H1 (cell line): ENCODE measurements around the gene ETV2. TPM values are rescaled to one million over a fixed set of nuclear protein-coding genes. Genes with fewer than 3 reads are reported as not detected.
A peak's percentile ranks its signal among the peaks of the same experiment; 100 is the strongest.

Experiments
- CTCF ChIA-PET: fragments of 300-600 bp; sonication (Branson Sonifier 250); formaldehyde crosslinking; loops from one replicate; lab custom pipeline; 2021; ENCODE audit not compliant: partially characterized antibody; lab: Charles Lee
- POLR2A ChIA-PET: fragments of 300-600 bp; sonication (Branson Sonifier 250); formaldehyde crosslinking; loops from one replicate; lab custom pipeline; 2021; ENCODE audit warnings: inconsistent platforms; ENCODE audit not compliant: partially characterized antibody; lab: Charles Lee
- DNase-seq, 2 experiments: peaks; one replicate each; pipeline versions ENCODE4 v3.0.0 to v3.0.0-alpha.2; 2010 to 2022; ENCODE audit warnings: low spot score in 2 of 2, low read depth in 1 of 2, mixed read lengths in 1 of 2
- FAIRE-seq: peaks from 2 replicates; lab custom pipeline; 2011; peaks lifted over from hg19 to GRCh38; lab: Jason Lieb, UNC
- H2AFZ ChIP-seq: 2 replicates; pipeline ENCODE4 v1.8.1; 2012; ENCODE audit warnings: low read length, inconsistent platforms
- H2AK5ac ChIP-seq: 2 replicates; pipeline ENCODE4 v1.6.1; 2013; ENCODE audit warnings: low read depth, low read length
- H2BK120ac ChIP-seq: replicated peaks from 2 replicates; pipeline ENCODE3; 2013; ENCODE audit warnings: low read depth, low read length, inconsistent platforms
- H2BK12ac ChIP-seq: 2 replicates; pipeline ENCODE4 v1.6.1; 2013; ENCODE audit warnings: low read depth, low read length
- H2BK15ac ChIP-seq: 2 replicates; pipeline ENCODE4 v1.6.1; 2013; ENCODE audit warnings: low read length
- H2BK20ac ChIP-seq: 2 replicates; pipeline ENCODE4 v1.6.1; 2013; ENCODE audit warnings: low read length
- H2BK5ac ChIP-seq: 2 replicates; pipeline ENCODE4 v1.6.1; 2013; ENCODE audit warnings: low read depth, low read length
- H3K14ac ChIP-seq: 2 replicates; pipeline ENCODE4 v1.6.1; 2013; ENCODE audit warnings: inconsistent platforms; ENCODE audit not compliant: insufficient read length
- H3K18ac ChIP-seq: 2 replicates; pipeline ENCODE4 v1.6.1; 2013; ENCODE audit warnings: low read length; ENCODE audit errors: extremely low read depth
- H3K23ac ChIP-seq: 2 replicates; pipeline ENCODE4 v1.6.1; 2013; ENCODE audit warnings: inconsistent platforms; ENCODE audit not compliant: insufficient read length
- H3K23me2 ChIP-seq: 2 replicates; pipeline ENCODE4 v1.6.1; 2013; ENCODE audit warnings: low read depth, low read length
- H3K27ac ChIP-seq: 2 replicates; pipeline ENCODE4 v1.6.1; 2011; ENCODE audit warnings: low read depth, low read length, inconsistent platforms
- H3K27me3 ChIP-seq, 4 experiments: replicated peaks in 1 of 4; 1 replicate in 1 of 4; 2 replicates in 3 of 4; pipeline versions ENCODE4 v1.6.1 to v1.8.1; 2011 to 2013; ENCODE audit warnings: low read length in 3 of 4, mild to moderate bottlenecking in 3 of 4, inconsistent platforms in 2 of 4, mixed read lengths in 2 of 4, moderate library complexity in 1 of 4; ENCODE audit not compliant: control insufficient read depth in 3 of 4, insufficient read depth in 3 of 4; ENCODE audit errors: extremely low read depth in 1 of 4
- H3K36me3 ChIP-seq, 4 experiments: 2 replicates each; pipeline versions ENCODE4 v1.6.1 to v1.8.1; 2011 to 2013; ENCODE audit warnings: mild to moderate bottlenecking in 4 of 4, low read length in 3 of 4, moderate library complexity in 2 of 4, control low read depth in 1 of 4, inconsistent platforms in 1 of 4; ENCODE audit not compliant: insufficient read depth in 4 of 4, control insufficient read depth in 2 of 4
- H3K4ac ChIP-seq: replicated peaks from 2 replicates; pipeline ENCODE3; 2013; ENCODE audit warnings: low read length, low read depth, mixed read lengths, inconsistent platforms; ENCODE audit not compliant: insufficient read length
- H3K4me1 ChIP-seq, 4 experiments: replicated peaks in 1 of 4; 1 replicate in 1 of 4; 2 replicates in 3 of 4; pipeline versions ENCODE4 v1.6.1 to v1.8.1; 2011 to 2013; ENCODE audit warnings: low read length in 3 of 4, inconsistent platforms in 2 of 4, mixed read lengths in 1 of 4; ENCODE audit not compliant: insufficient read depth in 4 of 4, control insufficient read depth in 3 of 4
- H3K4me2 ChIP-seq, 2 experiments: 2 replicates each; pipeline versions ENCODE4 v1.6.1 to v1.8.1; 2011 to 2013; ENCODE audit warnings: low read depth in 2 of 2, low read length in 2 of 2, control low read depth in 1 of 2, inconsistent platforms in 1 of 2, mild to moderate bottlenecking in 1 of 2; ENCODE audit not compliant: insufficient read depth in 1 of 2
- H3K4me3 ChIP-seq, 4 experiments: fragments of 200-600, 300-600 bp in 1 of 4; sonication (generic), shearing (Covaris generic), sonication (Bioruptor Twin) in 1 of 4; 2 replicates each; pipeline versions ENCODE4 v1.5.1 to v1.8.1; 2011 to 2016; ENCODE audit warnings: low read length in 4 of 4, low read depth in 3 of 4, control low read depth in 2 of 4, inconsistent platforms in 2 of 4, mild to moderate bottlenecking in 2 of 4, mixed read lengths in 1 of 4, moderate library complexity in 1 of 4; ENCODE audit not compliant: insufficient read depth in 2 of 4; ENCODE audit errors: extremely low read depth in 1 of 4
- H3K56ac ChIP-seq: replicated peaks from 2 replicates; pipeline ENCODE3; 2013; ENCODE audit warnings: low read depth, mild to moderate bottlenecking, mixed read lengths, low read length, inconsistent platforms; ENCODE audit not compliant: insufficient read length
- H3K79me1 ChIP-seq: 2 replicates; pipeline ENCODE4 v1.6.1; 2013; ENCODE audit warnings: low read depth, low read length, control low read depth
- H3K79me2 ChIP-seq, 2 experiments: 2 replicates each; pipeline versions ENCODE4 v1.6.1 to v1.8.1; 2012 to 2013; ENCODE audit warnings: low read length in 2 of 2, mild to moderate bottlenecking in 2 of 2, inconsistent platforms in 1 of 2; ENCODE audit not compliant: insufficient read depth in 2 of 2, control insufficient read depth in 1 of 2
- H3K9ac ChIP-seq, 4 experiments: replicated peaks in 1 of 4; 1 replicate in 1 of 4; 2 replicates in 3 of 4; pipeline versions ENCODE4 v1.6.1 to v1.8.1; 2011 to 2013; ENCODE audit warnings: low read depth in 3 of 4, low read length in 3 of 4, control low read depth in 2 of 4, mild to moderate bottlenecking in 2 of 4, moderate library complexity in 2 of 4, inconsistent platforms in 1 of 4; ENCODE audit errors: extremely low read depth in 1 of 4
- H3K9me3 ChIP-seq, 2 experiments: 2 replicates each; pipeline versions ENCODE4 v1.6.1 to v1.8.1; 2012 to 2013; ENCODE audit warnings: mild to moderate bottlenecking in 2 of 2, moderate library complexity in 2 of 2, control low read depth in 1 of 2, inconsistent platforms in 1 of 2, low read depth in 1 of 2, low read length in 1 of 2, mixed read lengths in 1 of 2; ENCODE audit not compliant: insufficient read depth in 2 of 2
- H4K20me1 ChIP-seq, 2 experiments: replicated peaks in 1 of 2; 2 replicates each; pipeline versions ENCODE3 to v1.8.1; 2011 to 2013; ENCODE audit warnings: inconsistent platforms in 2 of 2, low read length in 2 of 2, mild to moderate bottlenecking in 1 of 2; ENCODE audit not compliant: insufficient read depth in 2 of 2, control insufficient read depth in 1 of 2
- H4K5ac ChIP-seq: 2 replicates; pipeline ENCODE4 v1.6.1; 2013; ENCODE audit warnings: low read length, low read depth, mixed read lengths, inconsistent platforms; ENCODE audit not compliant: insufficient read length
- H4K8ac ChIP-seq: 2 replicates; pipeline ENCODE4 v1.8.0; 2013; ENCODE audit warnings: mild to moderate bottlenecking, moderate library complexity, low read length, inconsistent platforms; ENCODE audit not compliant: insufficient read depth; ENCODE audit errors: extremely low read depth
- H4K91ac ChIP-seq: replicated peaks from 2 replicates; pipeline ENCODE3; 2013; ENCODE audit warnings: low read length, mixed read lengths, inconsistent platforms; ENCODE audit not compliant: insufficient read length
- CTBP2 ChIP-seq: IDR thresholded peaks from 2 replicates; pipeline ENCODE4 v1.7.0; 2011; ENCODE audit warnings: borderline replicate concordance, mild to moderate bottlenecking, moderate library complexity, mixed read lengths, low read length; ENCODE audit not compliant: insufficient read depth, insufficient read length
- FOSL1 ChIP-seq: IDR thresholded peaks from 2 replicates; pipeline ENCODE4 v1.6.1; 2011; ENCODE audit warnings: mild to moderate bottlenecking, low read depth, low read length, moderate library complexity; ENCODE audit not compliant: insufficient read depth
- KDM4A ChIP-seq: IDR thresholded peaks from one replicate; pipeline ENCODE4 v1.7.1; 2012; ENCODE audit warnings: low read depth, mild to moderate bottlenecking, moderate library complexity, low read length, inconsistent platforms; ENCODE audit not compliant: severe bottlenecking
- KDM5A ChIP-seq: fragments of 200-600 bp; IDR thresholded peaks from 2 replicates; pipeline ENCODE4 v1.7.1; 2012; ENCODE audit warnings: mild to moderate bottlenecking, low read length, inconsistent platforms, mixed read lengths
- SP2 ChIP-seq: IDR thresholded peaks from 2 replicates; pipeline ENCODE4 v1.6.1; 2012; ENCODE audit warnings: mild to moderate bottlenecking, low read length, inconsistent platforms
- SRF ChIP-seq: IDR thresholded peaks from 2 replicates; pipeline ENCODE4 v1.6.1; 2011; ENCODE audit warnings: mild to moderate bottlenecking, low read depth, low read length, moderate library complexity
- TCF12 ChIP-seq: IDR thresholded peaks from 2 replicates; pipeline ENCODE4 v1.6.1; 2011; ENCODE audit warnings: low read depth, mild to moderate bottlenecking, low read length
- TEAD4 ChIP-seq: IDR thresholded peaks from 2 replicates; pipeline ENCODE4 v1.6.1; 2012; ENCODE audit warnings: low read depth, low read length, inconsistent platforms, mixed read lengths
- USF2 ChIP-seq: IDR thresholded peaks from 2 replicates; pipeline ENCODE4 v1.6.1; 2011; ENCODE audit warnings: low read length, improper control_type of control experiment
- WGBS, 2 experiments: shearing (Covaris generic) in 1 of 2; methylation state at CpG; one replicate each; pipeline versions ENCODE4 v1.1.6 to v1.1.7; 2013 to 2015; ENCODE audit warnings: low lambda C conversion rate in 2 of 2, mixed read lengths in 2 of 2, inconsistent platforms in 1 of 2, low coverage in 1 of 2, missing lambda C conversion rate in 1 of 2; ENCODE audit not compliant: insufficient replicate concordance in 2 of 2, insufficient coverage in 1 of 2, insufficient read length in 1 of 2; ENCODE audit errors: extremely low coverage in 1 of 2, missing lambda C conversion rate in 1 of 2; 5-methylcytosine and 5-hydroxymethylcytosine counted together
- polyA plus RNA-seq, 7 experiments: library from polyadenylated mRNA; depleted of rRNA in 3 of 7; stranded (reverse) in 5 of 7; unstranded in 2 of 7; fragments of >200 nt in 5 of 7; fragments of 200-250 nt in 2 of 7; gene quantifications; 1 replicate in 5 of 7; 2 replicates in 1 of 7; 4 replicates in 1 of 7; pipeline versions ENCODE4 v1.2.1 to v1.2.3, GENCODE V29; 2011 to 2013; ENCODE audit warnings: missing spikeins in 2 of 7, mixed read lengths in 2 of 7
- total RNA-seq: library from RNA; stranded (reverse); fragmentation: NEBNext Ultra II Directional; extraction: Animal tissue kit (Norgen Biotek cat#: 25700); gene quantifications from 2 replicates; pipeline ENCODE4 v1.2.1, GENCODE V29; 2021

Gene ETV2
- total and polyA plus RNA-seq, 2 of the 8 experiments (the other 6 are each of a cell fraction or from before 2014, with no cell fraction given): 0.88 to 1.3 TPM

DNA sequence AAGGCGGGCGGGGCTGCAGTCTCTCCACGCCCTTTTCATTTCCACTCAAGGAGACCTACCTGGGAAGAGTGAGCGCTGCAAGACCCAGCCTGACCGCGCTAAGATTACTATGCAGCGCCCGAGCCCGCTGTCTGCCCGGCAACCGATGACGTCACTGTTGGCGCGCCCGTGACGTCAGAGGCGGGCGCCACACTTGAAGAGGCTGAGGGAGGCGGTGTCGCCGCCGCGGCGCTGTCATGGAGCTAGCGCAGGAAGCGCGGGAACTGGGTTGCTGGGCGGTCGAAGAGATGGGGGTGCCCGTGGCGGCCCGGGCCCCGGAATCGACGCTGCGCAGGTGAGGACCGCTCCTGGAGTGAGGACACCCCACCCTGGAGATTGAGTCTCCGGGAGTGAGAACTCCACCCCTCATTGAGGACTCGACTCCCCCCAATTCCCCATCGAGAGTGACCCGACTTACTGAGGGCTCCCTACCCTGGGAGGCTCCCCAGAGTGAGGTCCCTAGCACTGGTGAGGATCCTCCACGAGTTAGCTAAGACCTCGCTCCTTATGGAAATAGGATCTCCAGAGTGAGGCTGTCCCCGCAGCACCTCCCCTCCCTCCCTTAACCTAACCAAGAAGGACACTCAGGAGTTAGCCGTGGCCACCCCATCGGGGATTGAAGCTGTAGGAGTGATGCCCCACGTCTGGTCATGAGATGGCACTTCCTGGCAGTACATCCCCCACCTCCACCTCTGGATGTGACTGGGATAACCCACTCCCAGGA is 28.8 kb upstream of the ETV2 start, which contains the start of gene HAUS5:
Gene HAUS5, plus strand, starts transcription at position 177 of the 763 bp plus-strand sequence. Its CDS starts 60 bp downstream, at position 237.
- Histone ChIP-seq H2BK120ac (no peak within 1 kb of the TSS), H3K9ac (peak within 1 kb of the TSS; percentile 86 to 94 (median 88)), H2BK15ac (no peak within 1 kb of the TSS), H3K79me1 (no peaks in the 10 kb centered on the region), H3K4me3 (peak within 1 kb of the TSS; percentile 84 to 90 (median 86)), H4K8ac (peak within 1 kb of the TSS; percentile 97), H3K18ac (peak within 1 kb of the TSS; percentile 66), H2BK20ac (no peak within 1 kb of the TSS), H2AFZ (peak within 1 kb of the TSS; percentile 95), H4K91ac (peak within 1 kb of the TSS; percentile 73), H3K9me3 (peaks cover 4 to 5% of the 10 kb centered on the region in 2 experiments; a peak in 3 of 4 replicates), H3K27me3 (peaks cover 0 to 3% (median 0%) of the 10 kb centered on the region in 4 experiments; a peak in 1 of 7 replicates), H4K20me1 (no peaks in the 10 kb centered on the region), H3K56ac (peak within 1 kb of the TSS; percentile 43), H2BK5ac (peak within 1 kb of the TSS; percentile 66; the same call in 1 of the 2 replicates), H3K4me2 (peak within 1 kb of the TSS; percentile 96 to 98), H3K4me1 (peaks cover 0 to 4% (median 2%) of the 10 kb centered on the region in 4 experiments; a peak in 4 of 7 replicates), H3K4ac (peak within 1 kb of the TSS; percentile 87), H2AK5ac (no peak within 1 kb of the TSS), H3K36me3 (peaks cover 0 to 6% (median 4%) of the 10 kb centered on the region in 4 experiments; a peak in 3 of 8 replicates), H3K79me2 (no peaks in the 10 kb centered on the region), H3K14ac (no peak within 1 kb of the TSS), H3K23ac (no peak within 1 kb of the TSS), H2BK12ac (peak within 1 kb of the TSS; percentile 84; the same call in 1 of the 2 replicates), H3K23me2 (peaks cover 8% of the 10 kb centered on the region; the same call in 1 of the 2 replicates), H3K27ac (peak within 1 kb of the TSS; percentile 78), H4K5ac (peak within 1 kb of the TSS; percentile 52)
- POLR2A ChIA-PET: interaction anchor here (0.7 to 3.8 kb wide), 13 partner anchors 8 to 118 kb away, joined by 3 to 16 read pairs (median 5); no protein-coding TSS in a partner anchor
- peak; percentile 81 to 99 for DNase-seq
- CTCF ChIA-PET: interaction anchor here (0.9 to 7.1 kb wide), 7 partner anchors 10 to 100 kb away, joined by 4 to 38 read pairs (median 10); no protein-coding TSS in a partner anchor
- WGBS, 2 experiments: 2% methylated on average over 45 of the region's 47 CpGs; no CpG with 5 or more reads in 1 of the 2 experiments
- no peak for FAIRE-seq
- TF ChIP-seq KDM5A (peak; percentile 71), USF2 (peak; percentile 10; the same call in 1 of the 2 replicates), TEAD4 (no peak), FOSL1 (no peak), CTBP2 (no peak), TCF12 (no peak), KDM4A (peak; percentile 100), SRF (peak; percentile 90), SP2 (no peak)
